ENCODE measurements around the gene CDKN2B.
A peak's percentile ranks its signal among the peaks of the same experiment; 100 is the strongest.

CDKN2B gene

GRCh38 chr9:22033012-22033630 is 24.0 kb upstream of the CDKN2B start:
- DNase-seq = no peak

GRCh38 chr9:22031655-22032411 is 22.7 kb upstream of the CDKN2B start:
- no peak for DNase-seq

GRCh38 chr9:22030101-22030598 is 21.0 kb upstream of the CDKN2B start:
- DNase-seq = no peak

- no peak for DNase-seq
These were observed 20.1 kb upstream of the CDKN2B start for GRCh38 chr9:22029231-22029630.

GRCh38 chr9:22028394-22028793 is 19.3 kb upstream of the CDKN2B start:
- DNase-seq = no peak

DNA sequence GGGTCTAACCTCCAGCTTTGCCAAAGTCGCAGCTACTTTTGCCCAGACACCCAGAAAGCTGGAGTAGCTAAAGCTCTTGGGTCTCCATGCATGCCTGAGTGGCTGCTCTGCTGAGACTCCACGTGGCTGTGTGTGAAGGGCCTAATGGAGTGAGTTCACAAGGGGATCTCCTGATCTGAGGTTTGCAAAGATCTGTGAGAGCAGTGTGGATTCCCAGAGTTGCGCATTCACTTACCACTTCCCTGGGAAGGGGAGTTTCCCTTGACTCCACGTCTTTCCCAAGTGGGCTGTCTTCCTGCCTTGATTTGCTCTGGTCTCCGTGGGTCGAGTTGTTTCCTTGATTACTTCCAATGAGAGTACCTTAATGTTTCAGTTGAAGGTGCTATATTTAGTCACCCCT is 17.6 kb upstream of the CDKN2B start:
- DNase-seq = no peak

- no peak for DNase-seq
These were observed 13.3 kb upstream of the CDKN2B start for GRCh38 chr9:22022396-22022795.

- DNase-seq = no peak
These were observed 1.9 kb upstream of the CDKN2B start for GRCh38 chr9:22010866-22011625.

GRCh38 chr9:22009506-22009867 is 382 bp upstream of the CDKN2B start:
- no peak for DNase-seq

GRCh38 chr9:22008384-22008716 is 755 bp downstream of the CDKN2B start:
- no peak for DNase-seq

- no peak for DNase-seq
These were observed 3.2 kb downstream of the CDKN2B start for GRCh38 chr9:22005702-22006606.

DNA sequence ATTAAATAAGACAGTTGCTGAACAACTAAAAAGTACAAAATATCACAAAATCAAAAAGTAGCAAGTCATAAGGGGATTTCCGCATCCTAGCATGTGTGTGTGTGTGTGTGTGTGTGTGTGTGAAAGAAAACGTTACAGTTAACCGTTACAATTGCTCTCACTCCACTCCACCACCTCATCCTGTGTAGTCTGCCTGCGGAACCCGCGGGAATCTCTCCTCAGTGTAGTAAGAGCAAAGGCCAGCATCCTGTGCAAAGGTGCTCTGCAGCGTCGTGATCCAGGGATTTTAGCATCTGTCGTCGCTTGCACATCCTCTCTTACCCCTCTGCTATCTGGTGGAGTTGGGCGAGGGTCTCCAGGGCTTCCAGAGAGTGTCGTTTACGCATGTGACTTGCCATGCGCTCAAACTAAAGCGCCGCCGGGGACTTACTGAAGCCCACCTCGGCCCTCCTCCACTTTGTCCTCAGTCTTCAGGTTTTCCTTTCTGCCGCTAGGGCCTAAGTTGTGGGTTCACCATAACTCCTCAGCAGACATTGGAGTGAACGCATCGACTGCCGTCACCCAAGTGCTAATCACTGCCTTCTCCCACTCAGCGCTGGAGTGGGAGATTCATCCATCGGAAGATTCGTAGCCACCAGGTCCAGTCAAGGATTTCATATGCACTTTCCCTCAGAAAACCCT is 3.9 kb downstream of the CDKN2B start:
- peak; percentile 42 for DNase-seq

DNA sequence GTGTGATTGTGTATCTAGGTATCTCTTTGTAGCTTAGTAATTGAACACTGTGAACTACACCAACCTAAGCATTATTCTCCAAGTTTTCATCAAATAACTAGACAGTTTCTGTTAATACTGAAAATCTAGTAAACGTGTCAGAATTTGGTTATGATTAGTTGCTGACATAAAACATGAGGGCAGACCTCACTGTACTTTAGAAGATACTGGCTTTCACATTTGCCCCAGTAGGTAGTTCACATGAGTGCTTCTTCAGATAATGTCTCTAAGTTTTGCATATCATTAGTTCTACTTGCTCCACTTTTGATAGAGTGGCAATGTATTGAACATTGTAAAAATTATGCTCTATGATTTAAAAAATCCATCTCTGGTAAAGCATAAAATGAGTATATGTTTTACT is 7.1 kb downstream of the CDKN2B start:
- DNase-seq = no peak

- DNase-seq = no peak
These were observed 11.1 kb downstream of the CDKN2B start for GRCh38 chr9:21998026-21998425.

DNA sequence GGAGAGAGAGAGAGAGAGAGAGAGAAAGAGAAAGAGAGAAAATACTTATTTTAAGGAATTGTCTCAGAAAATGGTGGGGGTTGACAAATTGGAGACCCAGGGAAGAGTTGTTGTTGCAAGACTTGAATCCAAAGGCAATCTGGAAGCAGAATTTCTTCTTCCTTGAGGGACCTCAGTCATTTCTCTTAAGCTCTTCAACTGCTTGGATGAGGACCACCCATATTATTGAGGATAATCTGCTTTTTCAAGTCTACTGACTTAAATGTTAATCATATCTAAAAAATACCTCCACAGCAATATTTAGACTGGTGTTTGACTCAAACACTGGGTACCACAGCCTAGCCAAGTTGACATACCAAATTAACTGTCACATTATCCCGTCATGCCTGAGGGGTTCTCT is 11.6 kb downstream of the CDKN2B start:
- no peak for DNase-seq

GRCh38 chr9:21996858-21997257 is 12.2 kb downstream of the CDKN2B start:
- DNase-seq = no peak

DNA sequence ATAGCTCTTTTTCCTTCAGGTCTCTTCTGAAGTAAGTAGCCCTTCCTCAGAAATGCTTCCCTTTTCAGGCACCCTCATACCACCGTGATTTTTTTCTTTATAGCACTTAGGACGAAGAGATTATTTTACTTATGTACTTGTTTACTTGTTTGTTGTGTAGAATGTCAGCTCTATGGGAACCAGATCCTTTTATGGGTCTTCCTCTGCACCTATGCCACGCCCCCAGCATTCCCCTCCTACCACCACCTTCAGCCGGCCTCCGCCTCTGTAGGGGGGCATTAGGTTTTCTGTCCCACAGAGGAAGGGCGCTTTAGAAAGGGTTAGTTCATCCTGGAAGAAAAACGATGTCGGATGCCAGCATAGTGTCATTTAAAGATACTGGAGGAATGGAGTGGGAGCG is 12.7 kb downstream of the CDKN2B start:
- no peak for DNase-seq

DNA sequence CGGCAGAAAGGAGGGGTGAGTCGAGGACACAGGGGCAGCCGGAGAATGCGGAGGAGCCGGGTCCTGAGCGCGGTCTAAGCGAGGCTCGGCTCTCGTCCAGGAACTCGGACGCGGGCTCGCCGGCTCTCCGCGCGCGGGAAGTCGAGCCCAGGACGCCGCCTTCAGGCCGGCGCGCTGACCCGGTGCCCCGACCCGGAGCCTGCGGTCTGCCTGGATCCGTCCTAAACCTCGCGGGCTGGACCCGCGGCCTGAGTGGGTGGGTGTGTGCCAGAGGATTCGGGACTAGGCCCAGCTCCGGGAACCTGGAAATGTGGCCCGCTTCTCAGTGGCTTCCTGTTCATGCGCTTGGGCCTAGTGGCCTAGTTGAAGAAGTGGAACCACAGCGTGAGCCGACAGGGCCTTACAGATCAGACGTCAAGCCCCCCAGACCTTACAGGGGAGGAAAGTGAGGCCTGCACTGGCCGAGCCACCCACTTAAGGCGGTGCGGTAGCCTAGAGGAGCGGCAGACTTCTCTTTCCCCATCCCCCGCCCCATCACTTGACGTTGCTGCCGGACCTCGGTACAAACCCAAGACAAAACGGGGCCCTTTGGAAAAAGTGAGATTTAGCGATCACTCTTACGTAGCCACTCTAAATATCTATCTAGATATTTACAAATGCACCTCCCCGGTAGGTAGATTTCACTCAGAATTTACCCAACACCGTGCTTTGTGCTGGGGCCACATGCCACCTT is 13.3 kb downstream of the CDKN2B start:
- peak; percentile 32 for DNase-seq

DNA sequence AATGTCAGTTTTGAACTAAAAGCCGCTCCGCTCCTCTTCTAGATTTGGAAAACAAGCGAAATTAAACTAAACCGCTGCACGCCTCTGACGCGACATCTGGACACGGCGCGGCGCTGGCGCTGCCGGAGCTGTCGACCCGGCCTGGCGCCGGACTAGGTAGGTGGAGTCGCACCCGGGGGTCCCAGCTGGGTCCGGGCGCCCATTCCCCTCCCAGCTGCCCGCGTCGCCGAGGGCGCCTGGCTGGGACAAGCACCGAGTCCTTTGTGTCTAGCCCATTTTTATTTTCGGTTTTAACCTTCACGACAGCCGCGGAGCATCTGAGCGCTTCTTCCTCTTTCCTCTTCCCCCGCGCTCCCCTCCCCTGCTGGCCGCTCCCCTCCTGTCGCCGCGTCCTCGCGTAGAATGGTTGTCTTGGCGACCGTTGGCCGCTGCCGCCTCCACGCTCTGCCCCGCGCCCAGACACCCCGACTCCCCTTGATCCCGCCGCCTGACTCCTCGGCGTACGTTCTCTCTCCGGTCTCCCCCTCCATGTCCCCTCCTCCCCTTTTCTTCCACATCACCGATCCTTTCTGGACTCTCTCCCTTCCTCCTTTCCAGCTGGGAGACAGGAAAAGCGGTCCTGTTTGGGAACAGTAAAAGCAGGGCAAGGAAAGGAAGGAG is 14.0 kb downstream of the CDKN2B start:
- DNase-seq = peak; percentile 89

- peak; percentile 62 for DNase-seq
These were observed 14.5 kb downstream of the CDKN2B start, which contains the start of gene CDKN2B-AS1 for GRCh38 chr9:21994556-21995005. CDKN2B-AS1 (plus strand) TSS chr9:21994791.

Measured in CD4-positive, alpha-beta T cell treated with Interleukin-17A for 1 hour (primary cell).